HL-60 (cell line): Measurements from ENCODE around the gene HNRNPR.
"Not testable (repeated sequence)": the region's sequence is repeated elsewhere in the genome, so short reads cannot be mapped to it uniquely, and the experiment has no call there.

ENCODE experiments used
- CTCF ChIP-seq: IDR thresholded peaks from one replicate; pipeline ENCODE4 v1.5.1; 2011; ENCODE audit warnings: low read length, control low read depth, inconsistent platforms; ENCODE audit not compliant: insufficient read depth
- POLR2AphosphoS5 ChIP-seq: IDR thresholded peaks from 2 replicates; pipeline ENCODE4 v1.6.1; 2012; ENCODE audit warnings: low read depth
- REST ChIP-seq: IDR thresholded peaks from 2 replicates; pipeline ENCODE4 v1.6.1; 2012; ENCODE audit warnings: low read depth; ENCODE audit not compliant: insufficient replicate concordance

- TF ChIP-seq CTCF, REST, POLR2AphosphoS5: not testable (repeated sequence)
These were observed 36.2 kb upstream of the HNRNPR start for GRCh38 chr1:23380236-23380635.
